Measurements from ENCODE around the gene DNAJB13.

DNAJB13 gene

GRCh38 chr11:73969091-73969490, 18.3 kb downstream of the DNAJB13 start:
- H3K4me3 ChIP-seq (ENCODE audit: low read depth, low read length): no peak overlapping the region
- TF ChIP-seq, protein P1, sequence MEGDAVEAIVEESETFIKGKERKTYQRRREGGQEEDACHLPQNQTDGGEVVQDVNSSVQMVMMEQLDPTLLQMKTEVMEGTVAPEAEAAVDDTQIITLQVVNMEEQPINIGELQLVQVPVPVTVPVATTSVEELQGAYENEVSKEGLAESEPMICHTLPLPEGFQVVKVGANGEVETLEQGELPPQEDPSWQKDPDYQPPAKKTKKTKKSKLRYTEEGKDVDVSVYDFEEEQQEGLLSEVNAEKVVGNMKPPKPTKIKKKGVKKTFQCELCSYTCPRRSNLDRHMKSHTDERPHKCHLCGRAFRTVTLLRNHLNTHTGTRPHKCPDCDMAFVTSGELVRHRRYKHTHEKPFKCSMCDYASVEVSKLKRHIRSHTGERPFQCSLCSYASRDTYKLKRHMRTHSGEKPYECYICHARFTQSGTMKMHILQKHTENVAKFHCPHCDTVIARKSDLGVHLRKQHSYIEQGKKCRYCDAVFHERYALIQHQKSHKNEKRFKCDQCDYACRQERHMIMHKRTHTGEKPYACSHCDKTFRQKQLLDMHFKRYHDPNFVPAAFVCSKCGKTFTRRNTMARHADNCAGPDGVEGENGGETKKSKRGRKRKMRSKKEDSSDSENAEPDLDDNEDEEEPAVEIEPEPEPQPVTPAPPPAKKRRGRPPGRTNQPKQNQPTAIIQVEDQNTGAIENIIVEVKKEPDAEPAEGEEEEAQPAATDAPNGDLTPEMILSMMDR (IDR thresholded peaks at IDR 0.05; ENCODE audit: low read depth, low read length, missing control alignments): no peak
- DNase-seq (ENCODE audit: low read depth): no peak

- no peak overlapping the region for H3K4me3 ChIP-seq (ENCODE audit: low read depth, low read length)
- no peak for DNase-seq (ENCODE audit: low read depth)
- TF ChIP-seq, protein P1 (IDR thresholded peaks at IDR 0.05; ENCODE audit: low read depth, low read length, missing control alignments): no peak
These were observed 19.4 kb downstream of the DNAJB13 start for GRCh38 chr11:73969991-73970800.

- TF ChIP-seq, protein P1 (IDR thresholded peaks at IDR 0.05; ENCODE audit: low read depth, low read length, missing control alignments): no peak
- H3K4me3 ChIP-seq (ENCODE audit: low read depth, low read length): no peak overlapping the region
- no peak for DNase-seq (ENCODE audit: low read depth)
These were observed 20.4 kb downstream of the DNAJB13 start for GRCh38 chr11:73971175-73971719.

- no peak overlapping the region for H3K4me3 ChIP-seq (ENCODE audit: low read depth, low read length)
- TF ChIP-seq, protein P1 (IDR thresholded peaks at IDR 0.05; ENCODE audit: low read depth, low read length, missing control alignments): no peak
- no peak for DNase-seq (ENCODE audit: low read depth)
These were observed 21.4 kb downstream of the DNAJB13 start for GRCh38 chr11:73972187-73972586.

GRCh38 chr11:73972620-73973449, 22.0 kb downstream of the DNAJB13 start:
- DNase-seq (ENCODE audit: low read depth): no peak
- no peak overlapping the region for H3K4me3 ChIP-seq (ENCODE audit: low read depth, low read length)
- TF ChIP-seq, protein P1 (IDR thresholded peaks at IDR 0.05; ENCODE audit: low read depth, low read length, missing control alignments): no peak

DNA sequence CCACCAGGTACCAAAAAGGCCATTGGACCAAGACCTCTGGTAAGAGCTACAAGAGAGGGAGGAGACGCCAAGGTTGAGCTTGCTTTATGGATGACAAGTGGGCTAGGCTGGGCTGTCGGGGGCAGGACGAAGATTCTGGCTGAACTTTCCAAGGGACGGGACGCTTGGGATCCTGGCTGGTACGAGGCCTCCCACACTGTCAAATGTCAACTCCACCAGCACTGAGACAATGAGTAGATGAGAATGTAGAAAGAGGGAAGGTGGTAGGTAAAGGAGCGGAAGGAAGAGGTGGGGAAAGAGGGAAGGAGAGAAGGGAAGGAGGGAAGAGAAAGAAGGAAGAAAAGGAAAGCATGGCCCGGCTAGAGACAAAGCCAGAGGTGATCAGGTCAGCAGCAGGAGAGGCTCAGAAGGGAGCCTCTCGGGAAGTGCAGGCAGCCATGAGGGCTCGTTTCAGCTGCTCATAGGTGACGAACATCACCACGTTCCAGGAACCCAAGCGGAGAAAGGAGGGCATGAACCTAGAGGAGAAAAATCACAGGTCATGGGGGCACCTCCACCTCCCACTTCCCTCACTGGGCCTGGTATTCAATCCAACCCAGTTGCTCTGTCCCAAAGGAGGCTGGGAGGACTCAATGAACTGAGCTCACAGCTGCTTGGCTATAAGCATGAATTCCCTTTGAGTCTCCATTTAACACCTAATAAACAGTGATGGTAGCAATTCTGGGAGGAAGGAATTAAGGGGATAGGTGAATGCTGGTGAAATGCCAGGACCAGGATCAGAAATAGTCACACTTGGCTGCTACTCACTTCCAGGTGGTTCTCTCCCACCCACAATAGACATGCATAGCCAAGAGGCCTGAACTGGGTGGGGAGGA, 24.0 kb downstream of the DNAJB13 start:
- H3K4me3 ChIP-seq (ENCODE audit: low read depth, low read length): no peak overlapping the region
- TF ChIP-seq, protein P1 (IDR thresholded peaks at IDR 0.05; ENCODE audit: low read depth, low read length, missing control alignments): no peak
- no peak for DNase-seq (ENCODE audit: low read depth)
